PC-3 (cell line): ENCODE measurements around the gene CERS5. TPM values are rescaled to one million over a fixed set of nuclear protein-coding genes. Genes with fewer than 3 reads are reported as not detected.

Experiments
- ATAC-seq: fragments of 200-7000 bp; cut with Tn5 transposase; 2 replicates; pipeline ENCODE4 v1.9.1; 2020; ENCODE audit warnings: mild to moderate bottlenecking, moderate library complexity
- BruUV-seq: library from RNA; stranded (reverse); fragments of 400-500 nt; replicated peaks from 2 replicates; lab custom pipeline; 2021; lab: Mats Ljungman, UMichigan
- CTCF ChIA-PET: fragments of 300-600 bp; sonication (Branson Sonifier 250); formaldehyde crosslinking; loops from one replicate; lab custom pipeline; 2022; ENCODE audit warnings: antibody characterized with exemption; lab: Charles Lee
- POLR2A ChIA-PET: fragments of 300-600 bp; sonication (Branson Sonifier 250); formaldehyde crosslinking; loops from one replicate; lab custom pipeline; 2022; ENCODE audit warnings: antibody characterized with exemption; ENCODE audit not compliant: unreplicated experiment; lab: Charles Lee
- DNase-seq: peaks from one replicate; pipeline ENCODE4 v3.0.0-alpha.2; 2015
- H2AFZ ChIP-seq: fragments of 300-600 bp; sonication (generic); 2 replicates; pipeline ENCODE4 v1.6.0; 2016; ENCODE audit warnings: antibody characterized with exemption, low read length
- H3F3A ChIP-seq: fragments of 300-600 bp; sonication (generic); one replicate; pipeline ENCODE4 v1.6.0; 2017; ENCODE audit warnings: antibody characterized with exemption, low read length, control low read depth, mild to moderate bottlenecking; ENCODE audit not compliant: unreplicated experiment
- H3K27ac ChIP-seq: fragments of 300-600 bp; sonication (generic); 2 replicates; pipeline ENCODE4 v1.5.1; 2016; ENCODE audit warnings: mild to moderate bottlenecking, low read length
- H3K27me3 ChIP-seq: fragments of 300-600 bp; sonication (generic); 2 replicates; pipeline ENCODE4 v1.6.1; 2016; ENCODE audit warnings: low read length, mixed read lengths
- H3K36me3 ChIP-seq: fragments of 300-600 bp; sonication (generic); 2 replicates; pipeline ENCODE4 v1.6.1; 2016; ENCODE audit warnings: low read depth, mixed run types, low read length, mixed read lengths
- H3K4me1 ChIP-seq: fragments of 300-600 bp; sonication (generic); 2 replicates; pipeline ENCODE4 v1.5.1; 2016; ENCODE audit warnings: low read length; ENCODE audit not compliant: insufficient read depth
- H3K4me2 ChIP-seq: fragments of 300-600 bp; sonication (generic); 2 replicates; pipeline ENCODE4 v1.6.0; 2016; ENCODE audit warnings: low read length
- H3K4me3 ChIP-seq: fragments of 300-600 bp; sonication (generic); 2 replicates; pipeline ENCODE4 v1.5.1; 2016; ENCODE audit warnings: mild to moderate bottlenecking, low read length, mixed read lengths
- H3K79me2 ChIP-seq: fragments of 300-600 bp; sonication (generic); 2 replicates; pipeline ENCODE4 v1.6.1; 2017; ENCODE audit warnings: low read length, mixed read lengths
- H3K9ac ChIP-seq: fragments of 300-600 bp; sonication (generic); 2 replicates; pipeline ENCODE4 v1.6.0; 2016; ENCODE audit warnings: mild to moderate bottlenecking, low read length
- H3K9me2 ChIP-seq: fragments of 300-600 bp; sonication (generic); replicated peaks from 2 replicates; pipeline ENCODE4 v1.6.1; 2016; ENCODE audit warnings: mixed run types, low read length, mixed read lengths
- H3K9me3 ChIP-seq: fragments of 300-600 bp; sonication (generic); 2 replicates; pipeline ENCODE4 v1.6.1; 2016; ENCODE audit warnings: low read length, mixed read lengths
- H4K20me1 ChIP-seq: fragments of 300-600 bp; sonication (generic); 2 replicates; pipeline ENCODE4 v1.6.1; 2016; ENCODE audit warnings: low read length, mixed read lengths
- CTCF ChIP-seq: fragments of 300-600 bp; sonication (generic); conservative IDR thresholded peaks from 2 replicates; pipeline ENCODE4 v1.5.1; 2017; ENCODE audit warnings: antibody characterized with exemption, low read depth, mild to moderate bottlenecking, low read length
- EZH2 ChIP-seq: fragments of 300-600 bp; sonication (generic); IDR thresholded peaks from one replicate; pipeline ENCODE4 v1.6.1; 2017; ENCODE audit warnings: antibody characterized with exemption, mild to moderate bottlenecking, low read length; ENCODE audit not compliant: unreplicated experiment
- EZH2phosphoT487 ChIP-seq: fragments of 300-600 bp; sonication (generic); IDR thresholded peaks from 2 replicates; pipeline ENCODE4 v1.6.1; 2018; ENCODE audit warnings: mild to moderate bottlenecking, antibody characterized with exemption, low read length, borderline replicate concordance
- intact Hi-C: fragments of 100-400 bp; cut with micrococcal nuclease; formaldehyde crosslinking; loops from 2 replicates; pipeline ENCODE4 v1.9.0; 2023
- total RNA-seq: library from RNA; depleted of rRNA; stranded (reverse); fragments of >200 nt; gene quantifications from 2 replicates; pipeline ENCODE4 v1.2.3, GENCODE V29; 2014

The CERS5 gene
- total RNA-seq, 1 experiment from 2014 or later, result 24.9 TPM

- Histone ChIP-seq H3K9ac (peak overlapping the region; percentile 84), H3K4me2 (peak overlapping the region; percentile 89), H3K79me2 (no peaks in the 10 kb centered on the region), H3K9me3 (no peaks in the 10 kb centered on the region), H3K36me3 (peaks cover 18% of the 10 kb centered on the region), H3K4me1 (peaks cover 51% of the 10 kb centered on the region), H3K9me2 (no peaks in the 10 kb centered on the region), H3K4me3 (peak overlapping the region; percentile 61; the same call in 1 of the 2 replicates), H3K27me3 (no peaks in the 10 kb centered on the region), H2AFZ (no peak overlapping the region), H3F3A (peaks cover 13% of the 10 kb centered on the region), H4K20me1 (no peaks in the 10 kb centered on the region), H3K27ac (peak overlapping the region; percentile 99)
- TF ChIP-seq CTCF (no peak), EZH2 (no peak), EZH2phosphoT487 (no peak)
- ChIA-PET CTCF (interaction anchor here (0.5 to 0.6 kb wide), 3 partner anchors 19 to 560 kb away, joined by 4 read pairs; no protein-coding TSS in a partner anchor), POLR2A (interaction anchor here (0.6 kb wide), 1 partner anchor 58 kb away, joined by 5 read pairs; no protein-coding TSS in a partner anchor)
- intact Hi-C loops, result loop anchor here (2.0 to 10.0 kb wide), 3 partner anchors 17 to 203 kb away; partner anchors contain the start of gene LARP4
- DNase-seq (peak; percentile 97), ATAC-seq (peak; percentile 92)
- no TSS peak for BruUV-seq
These were observed 34.9 kb upstream of the CERS5 start for GRCh38 chr12:50201987-50202521.

- H3K36me3 ChIP-seq, result peaks cover 18% of the 10 kb centered on the region
- H2AFZ ChIP-seq, result no peak overlapping the region
- H4K20me1 ChIP-seq, result no peaks in the 10 kb centered on the region
- intact Hi-C loops, result loop anchor here (5.0 to 10.0 kb wide), 2 partner anchors 127 to 204 kb away; partner anchors contain the start of gene LARP4
- ATAC-seq (no peak), DNase-seq (peak; percentile 65)
- H3K4me1 ChIP-seq, result peaks cover 64% of the 10 kb centered on the region
- H3K27me3 ChIP-seq, result no peaks in the 10 kb centered on the region
- POLR2A ChIA-PET, result no interaction called here
- H3K9ac ChIP-seq, result peak overlapping the region; percentile 84
- no peaks in the 10 kb centered on the region for H3K9me3 ChIP-seq
- H3K4me3 ChIP-seq, result no peak overlapping the region
- H3K9me2 ChIP-seq, result no peaks in the 10 kb centered on the region
- no TSS peak for BruUV-seq
- CTCF ChIA-PET, result no interaction called here
- no peaks in the 10 kb centered on the region for H3K79me2 ChIP-seq
- peak overlapping the region; percentile 99 for H3K27ac ChIP-seq
- no peak for TF ChIP-seq EZH2
- TF ChIP-seq EZH2phosphoT487, result no peak
- TF ChIP-seq CTCF, result no peak
- peaks cover 13% of the 10 kb centered on the region for H3F3A ChIP-seq
- peak overlapping the region; percentile 61; the same call in 1 of the 2 replicates for H3K4me2 ChIP-seq
These were observed 33.5 kb upstream of the CERS5 start for GRCh38 chr12:50200552-50201273.
